Measurements from ENCODE around the gene DST. TPM values are rescaled to one million over a fixed set of nuclear protein-coding genes. Genes with fewer than 3 reads are reported as not detected.

Gene DST
- polyA plus RNA-seq, 1 of the 3 experiments (the other 2 are of a cell fraction), result 64.3 TPM

GRCh38 chr6:56572788-56573471, 69.8 kb downstream of the DST start:
- Histone ChIP-seq H3K4me2 (no peak overlapping the region), H3K79me2 (ENCODE audit: insufficient read depth) (peaks cover 16% of the 10 kb centered on the region; the same call in 1 of the 2 replicates), H3K9ac (no peak overlapping the region), H3K36me3 (replicated peaks in 1 of 2; ENCODE audit: control insufficient read depth in 1 of 2, insufficient read depth in 2 of 2, low read length in 1 of 2) (peaks cover 44 to 59% of the 10 kb centered on the region in 2 experiments), H4K20me1 (ENCODE audit: insufficient read depth) (no peaks in the 10 kb centered on the region), H3K9me3 (no peaks in the 10 kb centered on the region), H3F3A (replicated peaks; ENCODE audit: insufficient read depth) (peaks cover 26% of the 10 kb centered on the region), H3K9me2 (no peaks in the 10 kb centered on the region), H2AFZ (ENCODE audit: low read depth) (no peak overlapping the region), H3K4me1 (ENCODE audit: control insufficient read depth in 1 of 2, insufficient read depth in 2 of 2, low read depth in 1 of 2, low read length in 1 of 2) (peaks cover 14 to 30% of the 10 kb centered on the region in 2 experiments; a peak in 3 of 4 replicates), H3K4me3 (ENCODE audit: low read depth in 2 of 2, low read length in 1 of 2) (no peak overlapping the region), H3K27me3 (ENCODE audit: insufficient read depth) (no peaks in the 10 kb centered on the region), H3K27ac (ENCODE audit: low read depth in 2 of 2, low read length in 1 of 2) (peak overlapping the region; percentile 40 to 92; a peak in 3 of 4 replicates)
- DNase-seq, result peak; percentile 42
- POLR2A ChIA-PET, result no interaction called here
- CTCF ChIA-PET, result interaction anchor here (0.9 to 6.3 kb wide), 8 partner anchors 10 to 279 kb away, joined by 3 to 76 read pairs (median 4); no protein-coding TSS in a partner anchor
- 49% methylated on average over 3 of the region's 3 CpGs for WGBS (ENCODE audit: low lambda C conversion rate)
- no peak for TF ChIP-seq PBX3 (IDR thresholded peaks at IDR 0.05)
- no peak for TF ChIP-seq FOXJ3 (CRISPR knock-in tag; IDR thresholded peaks at IDR 0.05)
- TF ChIP-seq FOXM1 (IDR thresholded peaks at IDR 0.05; ENCODE audit: low read depth), result no peak
- no peak for TF ChIP-seq USF2 (IDR thresholded peaks at IDR 0.05; ENCODE audit: borderline replicate concordance, low read depth, low read length)
- TF ChIP-seq TEAD4 (IDR thresholded peaks at IDR 0.05; ENCODE audit: borderline replicate concordance, insufficient read depth), result no peak
- no peak for TF ChIP-seq GABPA (IDR thresholded peaks at IDR 0.05; ENCODE audit: low read depth)
- no peak for TF ChIP-seq CTCF (IDR thresholded peaks at IDR 0.05)
- no peak for TF ChIP-seq MAX (IDR thresholded peaks at IDR 0.05; ENCODE audit: low read depth)
- TF ChIP-seq FOSL2 (IDR thresholded peaks at IDR 0.05; ENCODE audit: borderline replicate concordance, low read depth), result no peak
- no peak for TF ChIP-seq TCF12 (IDR thresholded peaks at IDR 0.05)
- TF ChIP-seq REST (IDR thresholded peaks at IDR 0.05; ENCODE audit: low read depth, low read length), result no peak
- no peak for TF ChIP-seq NRF1 (IDR thresholded peaks at IDR 0.05; ENCODE audit: low read depth, low read length)
- TF ChIP-seq RCOR1 (IDR thresholded peaks at IDR 0.05; ENCODE audit: low read length), result peak; percentile 69; the same call in 1 of the 2 replicates
- TF ChIP-seq ELF1 (IDR thresholded peaks at IDR 0.05), result no peak
- TF ChIP-seq RAD21 (IDR thresholded peaks at IDR 0.05; ENCODE audit: low read length), result peak; percentile 14; the same call in 1 of the 2 replicates
- no peak for TF ChIP-seq TAF1 (IDR thresholded peaks at IDR 0.05; ENCODE audit: borderline replicate concordance, low read depth, low read length)
- no peak for TF ChIP-seq MEF2A (IDR thresholded peaks at IDR 0.05; ENCODE audit: borderline replicate concordance, low read depth)
- TF ChIP-seq MXI1 (IDR thresholded peaks at IDR 0.05; ENCODE audit: low read depth, low read length), result no peak
- peak; percentile 28 for TF ChIP-seq CHD2 (IDR thresholded peaks at IDR 0.05; ENCODE audit: low read length, partially characterized antibody)
- no peak for TF ChIP-seq NFIC (IDR thresholded peaks at IDR 0.05; ENCODE audit: borderline replicate concordance)
- TF ChIP-seq EP300 (IDR thresholded peaks at IDR 0.05; ENCODE audit: borderline replicate concordance in 1 of 2, low read depth in 1 of 2, low read length in 1 of 2), result peak in 1 of 2 experiments; percentile 73; a peak in 2 of 4 replicates
- no peak for TF ChIP-seq EZH2phosphoT487 (IDR thresholded peaks at IDR 0.05; ENCODE audit: borderline replicate concordance, low read depth)
- TF ChIP-seq GATA2 (CRISPR knock-in tag; IDR thresholded peaks at IDR 0.05), result peak; percentile 70
- TF ChIP-seq IRF3 (IDR thresholded peaks at IDR 0.05; ENCODE audit: low read depth, low read length), result no peak

Data from SK-N-SH (cell line).